ENCODE measurements around the gene EXOSC5.
"Not testable (repeated sequence)": the region's sequence is repeated elsewhere in the genome, so short reads cannot be mapped to it uniquely, and the experiment has no call there.

The EXOSC5 gene

GRCh38 chr19:41364524-41365391 lies 32.4 kb downstream of the EXOSC5 start:
- DNase-seq: no peak

GRCh38 chr19:41363753-41364523 lies 33.2 kb downstream of the EXOSC5 start, which contains the start of gene B9D2:
B9D2 (minus strand) TSS chr19:41364149; CDS start chr19:41363519, 630 bp downstream.
- DNase-seq: peak; percentile 98

- no peak for DNase-seq
These were observed 33.8 kb downstream of the EXOSC5 start for GRCh38 chr19:41363371-41363752.

GRCh38 chr19:41362143-41362847 lies 34.9 kb downstream of the EXOSC5 start:
- DNase-seq: no peak

- no peak for DNase-seq
These were observed 37.4 kb downstream of the EXOSC5 start for GRCh38 chr19:41359741-41360140.

GRCh38 chr19:41357746-41358145 lies 39.4 kb downstream of the EXOSC5 start:
- DNase-seq: no peak

GRCh38 chr19:41356984-41357739 lies 40.0 kb downstream of the EXOSC5 start:
- no peak for DNase-seq

GRCh38 chr19:41355802-41356201 lies 41.4 kb downstream of the EXOSC5 start:
- no peak for DNase-seq

GRCh38 chr19:41355035-41355434 lies 42.1 kb downstream of the EXOSC5 start:
- DNase-seq: no peak

GRCh38 chr19:41354343-41354953 lies 42.7 kb downstream of the EXOSC5 start:
- no peak for DNase-seq

GRCh38 chr19:41353466-41354342 lies 43.5 kb downstream of the EXOSC5 start, which contains the start of gene TGFB1:
TGFB1 (minus strand) TSS chr19:41353922; CDS start chr19:41353044, 878 bp downstream.
- DNase-seq: no peak

GRCh38 chr19:41352609-41353465 lies 44.3 kb downstream of the EXOSC5 start:
- DNase-seq: peak; percentile 22

- DNase-seq: no peak
These were observed 44.9 kb downstream of the EXOSC5 start for GRCh38 chr19:41352279-41352608.

GRCh38 chr19:41351339-41352245 lies 45.6 kb downstream of the EXOSC5 start:
- DNase-seq: no peak

- DNase-seq: no peak
These were observed 46.3 kb downstream of the EXOSC5 start for GRCh38 chr19:41350735-41351338.

GRCh38 chr19:41346916-41347315 lies 50.2 kb downstream of the EXOSC5 start:
- DNase-seq: not testable (repeated sequence)

- no peak for DNase-seq
These were observed 53.0 kb downstream of the EXOSC5 start for GRCh38 chr19:41344162-41344561.

Data from NCI-H2171 treated with DMSO at 0.1 percent for 48 hours (cell line).